ENCODE measurements around the gene DTD1. TPM values are rescaled to one million over a fixed set of nuclear protein-coding genes. Genes with fewer than 3 reads are reported as not detected.

The DTD1 gene
- total and polyA plus RNA-seq, 2 of the 13 experiments (the other 11 are each of a cell fraction or from before 2014, with no cell fraction given), result 41.2 to 79.3 TPM

GRCh38 chr20:18775633-18776032 is 187.8 kb downstream of the DTD1 start:
- Histone ChIP-seq H3K4me2 (ENCODE audit: low read depth, low read length) (no peak overlapping the region), H3K9ac (ENCODE audit: insufficient read depth, low read depth, low read length) (no peak overlapping the region), H3K36me3 (replicated peaks in 1 of 2; ENCODE audit: control insufficient read depth in 1 of 2, insufficient read depth in 2 of 2, low read length in 2 of 2) (no peaks in the 10 kb centered on the region), H3K79me2 (ENCODE audit: insufficient read depth, low read length) (no peaks in the 10 kb centered on the region), H3K9me3 (ENCODE audit: low read length) (no peaks in the 10 kb centered on the region), H2AFZ (ENCODE audit: low read length) (no peak overlapping the region), H3K27ac (ENCODE audit: extremely low read length, insufficient read depth, low read length) (no peak overlapping the region), H3K4me1 (ENCODE audit: insufficient read depth, low read length) (no peaks in the 10 kb centered on the region), H3K27me3 (ENCODE audit: control insufficient read depth in 1 of 2, insufficient read depth in 2 of 2, low read length in 2 of 2) (no peaks in the 10 kb centered on the region; a peak in 2 of 5 replicates), H4K20me1 (ENCODE audit: insufficient read depth, low read length) (no peaks in the 10 kb centered on the region), H3K4me3 (replicated peaks in 1 of 3; ENCODE audit: insufficient read depth in 1 of 3, low read depth in 2 of 3, low read length in 3 of 3) (no peak overlapping the region)
- BruUV-seq (replicated peaks), result no TSS peak
- intact Hi-C loops (cut with micrococcal nuclease; ENCODE audit: unreplicated experiment), result no loop called here
- ATAC-seq, result no peak; the same call in 2 of the 3 replicates
- TF ChIP-seq HOXD1 (CRISPR knock-in tag; IDR thresholded peaks at IDR 0.05) (no peak), HNRNPH1 (optimal IDR thresholded peaks at IDR 0.05; ENCODE audit: low read depth, low read length) (no peak), CREM (IDR thresholded peaks at IDR 0.05) (no peak), CREM (CRISPR knock-in tag; IDR thresholded peaks at IDR 0.05) (no peak), ZNF121 (CRISPR knock-in tag; IDR thresholded peaks at IDR 0.05) (no peak), ZNF451 (CRISPR knock-in tag; IDR thresholded peaks at IDR 0.05) (no peak), GPBP1L1 (CRISPR knock-in tag; IDR thresholded peaks at IDR 0.05) (no peak), GABPA (IDR thresholded peaks at IDR 0.05; ENCODE audit: low read depth, low read length) (no peak), GABPA (CRISPR knock-in tag; IDR thresholded peaks at IDR 0.05; ENCODE audit: low read depth) (no peak), ADNP (CRISPR knock-in tag; IDR thresholded peaks at IDR 0.05) (no peak), ZNF337 (CRISPR knock-in tag; IDR thresholded peaks at IDR 0.05; ENCODE audit: borderline replicate concordance, low read depth) (no peak), GTF3A (CRISPR knock-in tag; conservative IDR thresholded peaks at IDR 0.05) (no peak), POGZ (CRISPR knock-in tag; IDR thresholded peaks at IDR 0.05) (no peak), MAFG (CRISPR knock-in tag; IDR thresholded peaks at IDR 0.05) (no peak), SP5 (CRISPR knock-in tag; IDR thresholded peaks at IDR 0.05; ENCODE audit: borderline replicate concordance, low read depth) (no peak), RBM22 (optimal IDR thresholded peaks at IDR 0.05; ENCODE audit: low read length) (no peak), SAFB2 (CRISPR knock-in tag; IDR thresholded peaks at IDR 0.05; ENCODE audit: borderline replicate concordance, low read depth) (no peak), PHF20 (CRISPR knock-in tag; IDR thresholded peaks at IDR 0.05) (no peak), SCMH1 (CRISPR knock-in tag; IDR thresholded peaks at IDR 0.05; ENCODE audit: borderline replicate concordance) (no peak)
- TF ChIP-seq, protein P1, sequence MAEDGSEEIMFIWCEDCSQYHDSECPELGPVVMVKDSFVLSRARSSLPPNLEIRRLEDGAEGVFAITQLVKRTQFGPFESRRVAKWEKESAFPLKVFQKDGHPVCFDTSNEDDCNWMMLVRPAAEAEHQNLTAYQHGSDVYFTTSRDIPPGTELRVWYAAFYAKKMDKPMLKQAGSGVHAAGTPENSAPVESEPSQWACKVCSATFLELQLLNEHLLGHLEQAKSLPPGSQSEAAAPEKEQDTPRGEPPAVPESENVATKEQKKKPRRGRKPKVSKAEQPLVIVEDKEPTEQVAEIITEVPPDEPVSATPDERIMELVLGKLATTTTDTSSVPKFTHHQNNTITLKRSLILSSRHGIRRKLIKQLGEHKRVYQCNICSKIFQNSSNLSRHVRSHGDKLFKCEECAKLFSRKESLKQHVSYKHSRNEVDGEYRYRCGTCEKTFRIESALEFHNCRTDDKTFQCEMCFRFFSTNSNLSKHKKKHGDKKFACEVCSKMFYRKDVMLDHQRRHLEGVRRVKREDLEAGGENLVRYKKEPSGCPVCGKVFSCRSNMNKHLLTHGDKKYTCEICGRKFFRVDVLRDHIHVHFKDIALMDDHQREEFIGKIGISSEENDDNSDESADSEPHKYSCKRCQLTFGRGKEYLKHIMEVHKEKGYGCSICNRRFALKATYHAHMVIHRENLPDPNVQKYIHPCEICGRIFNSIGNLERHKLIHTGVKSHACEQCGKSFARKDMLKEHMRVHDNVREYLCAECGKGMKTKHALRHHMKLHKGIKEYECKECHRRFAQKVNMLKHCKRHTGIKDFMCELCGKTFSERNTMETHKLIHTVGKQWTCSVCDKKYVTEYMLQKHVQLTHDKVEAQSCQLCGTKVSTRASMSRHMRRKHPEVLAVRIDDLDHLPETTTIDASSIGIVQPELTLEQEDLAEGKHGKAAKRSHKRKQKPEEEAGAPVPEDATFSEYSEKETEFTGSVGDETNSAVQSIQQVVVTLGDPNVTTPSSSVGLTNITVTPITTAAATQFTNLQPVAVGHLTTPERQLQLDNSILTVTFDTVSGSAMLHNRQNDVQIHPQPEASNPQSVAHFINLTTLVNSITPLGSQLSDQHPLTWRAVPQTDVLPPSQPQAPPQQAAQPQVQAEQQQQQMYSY (CRISPR knock-in tag; IDR thresholded peaks at IDR 0.05), result no peak
- TF ChIP-seq, protein P2, sequence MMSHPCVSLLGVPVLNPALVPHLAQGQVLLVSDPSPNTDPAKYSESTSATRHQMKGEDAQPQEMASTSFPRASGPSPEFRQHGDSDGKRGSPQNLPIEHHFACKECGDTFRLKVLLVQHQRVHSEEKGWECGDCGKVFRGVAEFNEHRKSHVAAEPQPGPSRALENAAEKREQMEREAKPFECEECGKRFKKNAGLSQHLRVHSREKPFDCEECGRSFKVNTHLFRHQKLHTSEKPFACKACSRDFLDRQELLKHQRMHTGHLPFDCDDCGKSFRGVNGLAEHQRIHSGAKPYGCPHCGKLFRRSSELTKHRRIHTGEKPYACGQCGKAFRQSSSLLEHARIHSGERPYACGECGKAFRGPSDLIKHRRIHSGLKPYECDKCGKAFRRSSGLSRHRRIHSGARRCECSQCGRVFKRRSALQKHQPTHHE (CRISPR knock-in tag; IDR thresholded peaks at IDR 0.05; ENCODE audit: borderline replicate concordance), result no peak
- ChIA-PET POLR2A (no interaction called here), CTCF (ENCODE audit: low intra/inter-chr PET ratio, low total read pairs) (no interaction called here)
- DNase-seq (ENCODE audit: low spot score), result no peak
- no peak for FAIRE-seq
- WGBS (ENCODE audit: low lambda C conversion rate), result 57% methylated on average over 5 of the region's 5 CpGs
- in situ Hi-C loops (cut with HindIII; ENCODE audit: extremely low pct_ligation_motif_present, low pct_unique_long_range_greater_than_20kb), result no loop called here
